GM23338 (cell line): ENCODE measurements around the gene EIF5A. TPM values are rescaled to one million over a fixed set of nuclear protein-coding genes. Genes with fewer than 3 reads are reported as not detected.

ENCODE experiments used
- ATAC-seq: fragments of 200-7000 bp; cut with Tn5 transposase; 3 replicates; pipeline ENCODE4 v1.9.1; 2020
- DNase-seq: peaks from one replicate; pipeline ENCODE4 v3.0.0-alpha.2; 2015; ENCODE audit warnings: low spot score
- H2AFZ ChIP-seq: fragments of 200-600 bp; sonication (generic); 2 replicates; pipeline ENCODE4 v1.8.0; 2016; ENCODE audit warnings: antibody characterized with exemption, mild to moderate bottlenecking, moderate library complexity
- H3F3A ChIP-seq: fragments of 200-600 bp; sonication (generic); replicated peaks from 2 replicates; pipeline ENCODE4 v1.8.0; 2017; ENCODE audit warnings: antibody characterized with exemption, mixed run types, low read depth
- H3K27ac ChIP-seq: fragments of 200-600 bp; sonication (generic); 2 replicates; pipeline ENCODE4 v1.6.1; 2016; ENCODE audit warnings: low read depth
- H3K27me3 ChIP-seq: fragments of 200-600 bp; sonication (generic); 2 replicates; pipeline ENCODE4 v1.8.0; 2016; ENCODE audit warnings: mild to moderate bottlenecking, mixed run types, moderate library complexity; ENCODE audit not compliant: insufficient read depth
- H3K36me3 ChIP-seq: fragments of 200-600 bp; sonication (generic); 2 replicates; pipeline ENCODE4 v1.8.0; 2016; ENCODE audit warnings: mild to moderate bottlenecking; ENCODE audit not compliant: insufficient read depth
- H3K4me1 ChIP-seq: fragments of 200-600 bp; sonication (generic); 2 replicates; pipeline ENCODE4 v1.8.0; 2016; ENCODE audit warnings: mild to moderate bottlenecking, moderate library complexity; ENCODE audit not compliant: insufficient read depth
- H3K4me2 ChIP-seq: fragments of 200-600 bp; sonication (generic); 2 replicates; pipeline ENCODE4 v1.7.1; 2017; ENCODE audit warnings: mixed run types
- H3K4me3 ChIP-seq: fragments of 200-600 bp; sonication (generic); 2 replicates; pipeline ENCODE4 v1.6.1; 2016; ENCODE audit warnings: mixed run types
- H3K79me2 ChIP-seq: fragments of 200-600 bp; sonication (generic); replicated peaks from 2 replicates; pipeline ENCODE4 v1.8.0; 2017; ENCODE audit warnings: mild to moderate bottlenecking; ENCODE audit not compliant: insufficient read depth
- H3K9me2 ChIP-seq: fragments of 200-600 bp; sonication (generic); 2 replicates; pipeline ENCODE4 v1.8.0; 2017; ENCODE audit not compliant: insufficient read depth
- H4K20me1 ChIP-seq: fragments of 200-600 bp; sonication (generic); replicated peaks from 2 replicates; pipeline ENCODE4 v1.8.0; 2017; ENCODE audit warnings: mild to moderate bottlenecking; ENCODE audit not compliant: insufficient read depth
- H3K27ac Mint-ChIP-seq: 2 replicates; pipeline ENCODE4 v1.8.0; 2020; ENCODE audit warnings: inconsistent platforms, mild to moderate bottlenecking, moderate library complexity, mixed read lengths
- H3K27me3 Mint-ChIP-seq: 3 replicates; pipeline ENCODE4 v1.8.0; 2022; ENCODE audit warnings: low read depth, mild to moderate bottlenecking, moderate library complexity, mixed read lengths, inconsistent platforms; ENCODE audit not compliant: insufficient read depth, poor library complexity
- H3K36me3 Mint-ChIP-seq: 3 replicates; pipeline ENCODE4 v1.8.0; 2021; ENCODE audit warnings: low read depth, mild to moderate bottlenecking, inconsistent platforms, moderate library complexity, mixed read lengths
- H3K4me1 Mint-ChIP-seq: 3 replicates; pipeline ENCODE4 v1.8.0; 2020; ENCODE audit warnings: mild to moderate bottlenecking, inconsistent platforms, mixed read lengths
- H3K4me3 Mint-ChIP-seq: 3 replicates; pipeline ENCODE4 v1.8.0; 2021; ENCODE audit warnings: moderate library complexity, mild to moderate bottlenecking, inconsistent platforms, mixed read lengths
- H3K9me3 Mint-ChIP-seq: 3 replicates; pipeline ENCODE4 v1.8.0; 2020; ENCODE audit warnings: moderate library complexity, mild to moderate bottlenecking, inconsistent platforms, mixed read lengths
- CTCF ChIP-seq, 2 experiments: fragments of 200-600 bp in 1 of 2; sonication (generic) in 1 of 2; conservative IDR thresholded peaks; 2 replicates each; pipeline versions ENCODE4 v1.5.1 to v1.6.1; 2016 to 2017; ENCODE audit warnings: antibody characterized with exemption in 2 of 2, low read depth in 2 of 2, mild to moderate bottlenecking in 2 of 2, moderate library complexity in 1 of 2
- EZH2phosphoT487 ChIP-seq: fragments of 200-600 bp; sonication (generic); IDR thresholded peaks from one replicate; pipeline ENCODE4 v1.8.1; 2018; ENCODE audit warnings: antibody characterized with exemption; ENCODE audit not compliant: unreplicated experiment
- JUNB ChIP-seq: IDR thresholded peaks from one replicate; pipeline ENCODE4 v1.6.1; 2016; ENCODE audit warnings: antibody characterized with exemption; ENCODE audit not compliant: unreplicated experiment
- NANOG ChIP-seq: IDR thresholded peaks from 2 replicates; pipeline ENCODE4 v1.6.1; 2016; ENCODE audit warnings: antibody characterized with exemption, borderline replicate concordance
- POLR2AphosphoS5 ChIP-seq: IDR thresholded peaks from 2 replicates; pipeline ENCODE4 v1.6.1; 2016; ENCODE audit warnings: antibody characterized with exemption, low read depth
- STAT1 ChIP-seq: IDR thresholded peaks from one replicate; pipeline ENCODE4 v1.6.1; 2016; ENCODE audit warnings: antibody characterized with exemption; ENCODE audit not compliant: unreplicated experiment
- ZNF331 ChIP-seq: fragments of 250-450 bp; sonication (Bioruptor Pico); IDR thresholded peaks from 2 replicates; pipeline ENCODE4 v1.5.0; 2020; ENCODE audit warnings: low read depth, mild to moderate bottlenecking, moderate library complexity
- ZNF462 ChIP-seq: fragments of 250-450 bp; sonication (Bioruptor Pico); IDR thresholded peaks from 2 replicates; pipeline ENCODE4 v1.5.0; 2020; ENCODE audit warnings: mild to moderate bottlenecking, moderate library complexity
- polyA plus RNA-seq: library from polyadenylated mRNA; unstranded; fragments of >200 nt; fragmentation: Nextera tagmentation; extraction: Ambion mirVana; gene quantifications from 2 replicates; pipeline ENCODE4 v1.2.1, GENCODE V29; 2016
- total RNA-seq: library from RNA; depleted of rRNA; stranded (reverse); fragments of >200 nt; shearing (Covaris generic); gene quantifications from 2 replicates; pipeline ENCODE4 v1.2.3, GENCODE V29; 2014

Gene EIF5A
- total and polyA plus RNA-seq, 2 experiments from 2014 or later: 833 to 1,562 TPM

DNA sequence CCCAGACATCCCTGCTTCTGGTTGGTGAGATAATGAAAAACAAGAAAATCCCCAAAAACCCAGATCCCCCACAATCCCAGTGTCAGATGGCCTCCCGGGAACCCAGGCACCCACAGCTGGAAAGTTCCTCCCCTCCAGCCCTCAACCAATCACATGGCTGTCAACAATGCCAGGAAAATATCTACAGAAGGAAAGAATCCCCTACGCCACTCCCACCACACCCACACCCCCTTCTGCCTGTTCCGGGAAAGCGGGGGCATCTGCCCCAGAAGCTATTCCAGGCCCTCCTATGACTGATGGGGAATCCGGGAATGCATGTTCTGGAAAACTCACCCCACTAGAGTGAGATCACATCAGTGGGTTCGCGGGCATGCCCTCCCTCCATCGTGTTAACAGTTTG is 49.3 kb downstream of the EIF5A start (continued):
- TF ChIP-seq ZNF462 (CRISPR knock-in tag) (no peak), JUNB (no peak), NANOG (no peak)

DNA sequence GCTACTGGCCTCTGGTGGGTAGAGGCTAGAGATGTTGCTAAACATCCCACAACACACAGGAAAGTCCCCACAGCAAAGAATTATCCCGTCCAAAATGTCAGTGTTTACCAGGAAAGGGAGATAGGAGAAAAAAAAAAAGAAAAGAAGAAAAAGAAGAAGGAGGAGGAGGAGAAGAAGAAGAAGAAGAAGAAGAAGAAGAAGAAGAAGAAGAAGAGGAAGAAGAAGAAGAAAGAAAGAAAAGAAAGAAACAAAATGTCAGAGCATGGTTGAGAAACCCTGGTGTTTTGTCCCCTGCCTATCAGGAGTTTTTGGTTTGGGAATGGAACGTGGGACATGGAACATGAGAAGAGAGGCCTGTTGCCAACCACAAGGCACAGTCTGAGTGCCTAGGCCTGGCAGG is 50.0 kb downstream of the EIF5A start:
- H3K4me2 ChIP-seq: no peak overlapping the region
- Mint-ChIP-seq H3K36me3 (peaks cover 4% of the 10 kb centered on the region; the same call in 1 of the 3 replicates), H3K4me3 (no peak overlapping the region), H3K4me1 (peaks cover 16% of the 10 kb centered on the region), H3K27ac (no peak overlapping the region), H3K9me3 (no peaks in the 10 kb centered on the region), H3K27me3 (peaks cover 23% of the 10 kb centered on the region)
- H3F3A ChIP-seq: peaks cover 3% of the 10 kb centered on the region
- H3K9me2 ChIP-seq: no peaks in the 10 kb centered on the region
- H3K79me2 ChIP-seq: no peaks in the 10 kb centered on the region
- H2AFZ ChIP-seq: no peak overlapping the region
- H3K4me1 ChIP-seq: peaks cover 18% of the 10 kb centered on the region
- no peak overlapping the region for H3K27ac ChIP-seq
- no peaks in the 10 kb centered on the region for H3K36me3 ChIP-seq
- H4K20me1 ChIP-seq: no peaks in the 10 kb centered on the region; the same call in 1 of the 2 replicates
- ATAC-seq: no peak
- H3K4me3 ChIP-seq: no peak overlapping the region
- H3K27me3 ChIP-seq: no peaks in the 10 kb centered on the region
- DNase-seq: no peak
- no peak for TF ChIP-seq JUNB
- TF ChIP-seq EZH2phosphoT487: no peak
- TF ChIP-seq ZNF331 (CRISPR knock-in tag): no peak
- TF ChIP-seq ZNF462 (CRISPR knock-in tag): no peak
- no peak for TF ChIP-seq NANOG
- TF ChIP-seq STAT1: no peak
- TF ChIP-seq CTCF (conservative IDR thresholded peaks at IDR 0.05; ENCODE audit: low read depth in 2 of 2): no peak
- no peak for TF ChIP-seq POLR2AphosphoS5
